ENCODE data around the gene RAB40C.

DNA sequence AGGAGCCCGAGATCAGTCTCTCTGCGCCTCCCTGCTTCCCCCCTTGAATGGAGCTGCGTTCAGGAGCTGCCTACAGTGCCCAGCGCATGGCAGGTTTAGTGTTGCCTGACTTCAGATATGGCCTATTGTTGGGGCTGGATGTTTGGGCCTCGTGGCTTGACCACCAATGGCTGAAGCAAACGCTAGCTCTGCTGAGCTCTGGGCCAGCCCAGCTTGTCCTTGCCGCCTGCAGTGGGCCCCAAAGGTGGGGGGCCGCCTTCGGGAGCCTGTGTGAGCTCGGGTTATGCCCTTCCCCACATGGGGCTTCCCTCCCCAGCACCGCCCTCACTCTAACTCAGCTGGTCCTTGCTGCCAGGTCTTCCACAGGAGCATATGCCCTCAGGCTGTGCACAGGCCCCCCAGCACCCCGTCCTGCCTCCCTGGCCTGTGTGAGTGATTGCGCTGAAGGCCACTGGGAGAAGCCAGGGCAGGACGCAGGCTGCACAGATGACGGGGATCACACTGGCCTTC, 48.2 kb downstream of the RAB40C start:
- TF ChIP-seq, protein P1, sequence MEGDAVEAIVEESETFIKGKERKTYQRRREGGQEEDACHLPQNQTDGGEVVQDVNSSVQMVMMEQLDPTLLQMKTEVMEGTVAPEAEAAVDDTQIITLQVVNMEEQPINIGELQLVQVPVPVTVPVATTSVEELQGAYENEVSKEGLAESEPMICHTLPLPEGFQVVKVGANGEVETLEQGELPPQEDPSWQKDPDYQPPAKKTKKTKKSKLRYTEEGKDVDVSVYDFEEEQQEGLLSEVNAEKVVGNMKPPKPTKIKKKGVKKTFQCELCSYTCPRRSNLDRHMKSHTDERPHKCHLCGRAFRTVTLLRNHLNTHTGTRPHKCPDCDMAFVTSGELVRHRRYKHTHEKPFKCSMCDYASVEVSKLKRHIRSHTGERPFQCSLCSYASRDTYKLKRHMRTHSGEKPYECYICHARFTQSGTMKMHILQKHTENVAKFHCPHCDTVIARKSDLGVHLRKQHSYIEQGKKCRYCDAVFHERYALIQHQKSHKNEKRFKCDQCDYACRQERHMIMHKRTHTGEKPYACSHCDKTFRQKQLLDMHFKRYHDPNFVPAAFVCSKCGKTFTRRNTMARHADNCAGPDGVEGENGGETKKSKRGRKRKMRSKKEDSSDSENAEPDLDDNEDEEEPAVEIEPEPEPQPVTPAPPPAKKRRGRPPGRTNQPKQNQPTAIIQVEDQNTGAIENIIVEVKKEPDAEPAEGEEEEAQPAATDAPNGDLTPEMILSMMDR (IDR thresholded peaks at IDR 0.05; ENCODE audit: low read length), result no peak
- TF ChIP-seq EZH2 (optimal IDR thresholded peaks at IDR 0.05; ENCODE audit: low read depth, low read length), result no peak
- no peak for TF ChIP-seq EZH2phosphoT487 (IDR thresholded peaks at IDR 0.05; ENCODE audit: low read length)

Data from MM.1S (cell line).